AG10803 (cell line): ENCODE measurements around the gene WWP2.
A peak's percentile ranks its signal among the peaks of the same experiment; 100 is the strongest.
"Not testable (repeated sequence)": the region's sequence is repeated elsewhere in the genome, so short reads cannot be mapped to it uniquely, and the experiment has no call there.

Source experiments
- DNase-seq: peaks from one replicate; pipeline ENCODE4 v3.0.0; 2010; ENCODE audit warnings: low read depth
- H3K4me3 ChIP-seq: 2 replicates; pipeline ENCODE4 v1.5.1; 2011; ENCODE audit warnings: mild to moderate bottlenecking, low read length, control low read depth
- TF ChIP-seq, protein P1 (sequence below): conservative IDR thresholded peaks from 2 replicates; pipeline ENCODE4 v1.5.1; 2011; ENCODE audit warnings: mild to moderate bottlenecking, low read length, control low read depth, inconsistent platforms

WWP2 gene

DNA sequence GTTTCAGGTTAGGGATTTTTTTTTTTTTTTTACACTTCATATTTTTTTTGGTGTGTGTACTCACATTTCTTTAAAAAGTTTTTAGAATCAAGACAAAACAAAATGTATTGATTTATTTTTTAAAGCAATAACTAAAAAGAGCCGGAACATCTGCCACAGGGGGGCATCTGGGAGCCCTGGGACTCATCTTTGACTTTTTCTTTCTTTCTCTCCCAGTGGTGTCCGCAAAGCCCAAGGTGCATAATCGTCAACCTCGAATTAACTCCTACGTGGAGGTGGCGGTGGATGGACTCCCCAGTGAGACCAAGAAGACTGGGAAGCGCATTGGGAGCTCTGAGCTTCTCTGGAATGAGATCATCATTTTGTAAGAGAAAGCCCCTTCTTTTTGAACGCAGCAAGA lies 36.3 kb downstream of the WWP2 start:
- peak; percentile 9 for DNase-seq
- H3K4me3 ChIP-seq = no peak overlapping the region
- TF ChIP-seq, protein P1, sequence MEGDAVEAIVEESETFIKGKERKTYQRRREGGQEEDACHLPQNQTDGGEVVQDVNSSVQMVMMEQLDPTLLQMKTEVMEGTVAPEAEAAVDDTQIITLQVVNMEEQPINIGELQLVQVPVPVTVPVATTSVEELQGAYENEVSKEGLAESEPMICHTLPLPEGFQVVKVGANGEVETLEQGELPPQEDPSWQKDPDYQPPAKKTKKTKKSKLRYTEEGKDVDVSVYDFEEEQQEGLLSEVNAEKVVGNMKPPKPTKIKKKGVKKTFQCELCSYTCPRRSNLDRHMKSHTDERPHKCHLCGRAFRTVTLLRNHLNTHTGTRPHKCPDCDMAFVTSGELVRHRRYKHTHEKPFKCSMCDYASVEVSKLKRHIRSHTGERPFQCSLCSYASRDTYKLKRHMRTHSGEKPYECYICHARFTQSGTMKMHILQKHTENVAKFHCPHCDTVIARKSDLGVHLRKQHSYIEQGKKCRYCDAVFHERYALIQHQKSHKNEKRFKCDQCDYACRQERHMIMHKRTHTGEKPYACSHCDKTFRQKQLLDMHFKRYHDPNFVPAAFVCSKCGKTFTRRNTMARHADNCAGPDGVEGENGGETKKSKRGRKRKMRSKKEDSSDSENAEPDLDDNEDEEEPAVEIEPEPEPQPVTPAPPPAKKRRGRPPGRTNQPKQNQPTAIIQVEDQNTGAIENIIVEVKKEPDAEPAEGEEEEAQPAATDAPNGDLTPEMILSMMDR = peak; percentile 57

DNA sequence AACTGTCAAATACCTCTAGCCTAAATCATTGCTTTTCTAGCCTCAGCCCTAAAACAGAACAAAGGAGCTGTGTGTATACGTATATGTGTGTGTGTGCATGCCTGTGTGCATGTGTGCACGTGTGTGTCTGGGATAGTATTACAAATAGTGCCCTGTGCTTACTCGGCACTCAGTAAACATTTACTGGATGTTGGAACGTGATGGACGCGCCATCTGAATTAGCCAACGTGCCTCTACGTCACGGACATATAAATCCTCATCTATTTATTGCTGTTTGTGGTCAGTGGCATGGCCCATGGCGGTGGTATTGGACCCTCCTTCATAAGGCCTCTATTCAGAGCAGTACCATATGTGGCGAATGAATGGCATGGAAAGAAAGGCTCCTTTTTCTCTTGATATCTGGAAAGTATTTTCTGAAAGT lies 37.5 kb downstream of the WWP2 start:
- no peak for DNase-seq
- TF ChIP-seq, protein P1 = no peak
- H3K4me3 ChIP-seq = no peak overlapping the region

DNA sequence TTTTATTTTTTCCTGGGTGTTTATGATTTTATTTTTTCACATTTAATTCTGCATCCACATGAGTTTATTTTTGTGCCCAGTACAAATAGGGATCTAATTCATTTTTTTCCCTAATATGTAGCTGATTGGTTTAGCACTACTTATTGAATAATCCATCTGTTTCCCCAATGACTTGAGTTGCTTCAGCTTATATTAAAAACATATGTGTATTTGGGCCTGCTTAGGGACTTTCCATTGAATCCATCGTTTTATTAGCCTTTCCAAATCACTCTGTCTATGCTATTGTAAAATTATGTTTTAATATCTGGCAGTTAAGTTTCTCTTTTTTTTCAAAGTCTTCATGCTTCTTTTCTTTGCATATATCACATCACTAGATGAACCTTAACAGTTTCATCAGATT lies 42.2 kb downstream of the WWP2 start:
- DNase-seq = peak; percentile 50
- TF ChIP-seq, protein P1 = no peak
- H3K4me3 ChIP-seq = no peak overlapping the region

DNA sequence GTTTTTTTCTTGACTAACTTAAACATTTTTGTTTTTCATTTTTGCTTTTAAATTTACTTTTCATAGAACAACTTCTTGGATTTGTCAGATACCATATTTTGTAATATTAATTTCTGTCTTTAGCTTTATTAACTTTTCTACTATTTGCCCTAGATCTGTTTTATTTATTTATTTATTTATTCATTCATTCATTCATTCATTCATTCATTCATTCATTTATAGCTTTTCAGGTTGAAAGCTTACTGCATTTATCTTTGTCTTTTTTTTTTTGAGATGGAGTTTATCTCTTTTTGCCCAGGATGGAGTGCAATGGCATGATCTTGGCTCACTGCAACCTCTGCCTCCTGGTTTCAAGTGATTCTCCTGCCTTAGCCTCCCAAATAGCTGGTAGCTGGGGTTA lies 44.6 kb downstream of the WWP2 start:
- not testable (repeated sequence) for H3K4me3 ChIP-seq, DNase-seq

DNA sequence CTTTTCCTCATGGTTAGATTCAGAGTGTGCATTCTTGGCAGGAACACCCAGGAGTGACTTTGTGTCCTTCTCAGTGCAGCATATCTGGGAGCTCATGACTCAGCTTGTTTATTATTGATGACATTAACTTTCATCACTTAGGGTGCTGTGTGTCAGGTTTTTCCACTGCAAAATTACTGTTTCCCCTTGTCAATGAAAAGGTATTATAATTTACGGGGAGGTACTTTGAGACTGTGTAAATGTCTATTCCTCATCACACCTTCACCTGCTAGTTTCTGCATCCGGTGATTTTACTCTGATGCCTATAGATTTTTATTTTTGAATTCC lies 50.5 kb downstream of the WWP2 start:
- TF ChIP-seq, protein P1 = no peak
- no peak overlapping the region for H3K4me3 ChIP-seq
- no peak for DNase-seq

DNA sequence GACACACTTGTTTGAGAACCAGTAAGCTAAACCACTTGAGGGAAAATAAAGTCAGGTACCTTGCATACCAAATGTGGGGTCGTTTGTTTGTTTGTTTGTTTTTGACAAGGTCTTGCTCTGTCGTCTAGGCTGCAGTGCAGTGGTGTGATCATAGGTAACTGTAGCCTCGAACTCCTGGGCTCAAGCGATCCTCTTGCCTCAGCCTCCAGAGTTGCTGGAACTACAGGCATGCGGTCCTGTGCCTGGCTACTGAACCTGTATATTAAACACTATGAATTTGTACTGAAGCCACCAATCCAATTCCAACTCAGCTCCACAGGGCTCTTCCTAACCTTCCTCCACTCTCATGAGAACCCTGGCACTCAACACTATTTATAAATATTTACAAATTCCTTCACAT lies 51.9 kb downstream of the WWP2 start:
- TF ChIP-seq, protein P1 = no peak
- H3K4me3 ChIP-seq = no peak overlapping the region
- no peak for DNase-seq

DNA sequence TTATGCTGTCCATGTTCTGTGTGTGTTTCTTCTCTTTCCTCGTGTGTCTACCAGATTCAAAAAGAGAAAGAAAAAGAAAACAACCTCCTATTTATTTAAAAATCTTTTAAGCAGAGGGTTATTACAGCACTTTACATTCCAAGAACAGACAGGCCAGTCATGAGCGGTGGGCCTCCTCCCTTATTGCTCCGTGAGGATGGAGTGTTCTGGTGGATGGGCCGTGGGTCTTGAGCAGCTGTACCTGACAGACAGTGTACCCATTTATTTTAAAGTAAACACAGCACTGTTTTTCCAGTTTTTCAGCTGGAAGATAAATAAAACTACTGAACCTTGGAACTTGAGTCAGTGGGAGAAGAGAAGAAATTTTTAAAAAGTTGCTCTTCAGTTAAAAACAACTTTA lies 52.4 kb downstream of the WWP2 start:
- DNase-seq = no peak
- TF ChIP-seq, protein P1 = no peak

DNA sequence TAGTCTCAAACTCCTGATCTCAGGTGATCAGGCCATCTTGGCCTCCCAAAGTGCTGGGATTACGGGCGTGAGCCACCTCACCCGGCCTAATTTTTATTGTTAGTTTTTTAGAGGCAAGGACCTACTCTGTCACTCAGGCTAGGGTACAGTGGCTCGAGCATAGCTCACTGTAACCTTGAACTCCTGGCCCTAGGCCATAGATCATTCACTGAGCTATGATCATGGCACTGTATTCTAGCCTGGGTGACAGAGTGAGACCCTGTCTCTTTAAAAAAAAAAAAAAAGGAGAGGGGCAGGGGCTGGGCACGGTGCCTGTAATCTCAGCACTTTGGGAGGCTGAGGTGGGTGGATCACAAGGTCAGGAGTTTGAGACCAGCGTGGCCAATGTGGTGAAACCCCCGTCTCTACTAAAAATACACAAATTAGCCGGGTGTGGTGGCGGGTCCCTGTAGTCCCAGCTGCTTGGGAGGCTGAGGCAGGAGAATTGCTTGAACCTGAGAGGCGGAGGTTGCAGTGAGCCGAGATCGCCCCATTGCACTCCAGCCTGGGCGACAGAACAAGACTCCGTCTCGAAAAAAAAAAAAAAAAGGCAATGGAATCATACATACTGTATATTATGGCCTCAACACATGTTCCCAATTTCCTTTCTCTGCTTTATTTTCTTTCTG lies 53.2 kb downstream of the WWP2 start:
- DNase-seq, H3K4me3 ChIP-seq: not testable (repeated sequence)

More for the DNA sequence above, 52.4 kb downstream of the WWP2 start:
- no peak overlapping the region for H3K4me3 ChIP-seq
